PC-9 (cell line): Measurements from ENCODE around the gene F7. TPM values are rescaled to one million over a fixed set of nuclear protein-coding genes. Genes with fewer than 3 reads are reported as not detected.

Source experiments
- BruUV-seq: library from RNA; stranded (reverse); fragments of 400-500 nt; replicated peaks from 2 replicates; lab custom pipeline; 2021; lab: Mats Ljungman, UMichigan
- CTCF ChIA-PET: fragments of 300-600 bp; sonication (Branson Sonifier 250); formaldehyde crosslinking; loops from one replicate; lab custom pipeline; 2022; ENCODE audit warnings: antibody characterized with exemption; lab: Charles Lee
- POLR2A ChIA-PET: fragments of 300-600 bp; sonication (Branson Sonifier 250); formaldehyde crosslinking; loops from one replicate; lab custom pipeline; 2022; ENCODE audit warnings: antibody characterized with exemption; ENCODE audit not compliant: unreplicated experiment; lab: Charles Lee
- DNase-seq, 2 experiments: peaks; one replicate each; pipeline versions ENCODE4 v3.0.0 to v3.0.0-alpha.2; 2015 to 2022; ENCODE audit warnings: mixed read lengths in 1 of 2
- H2AFZ ChIP-seq: fragments of 200-600 bp; sonication (generic); 2 replicates; pipeline ENCODE4 v1.8.1; 2017; ENCODE audit warnings: antibody characterized with exemption
- H3F3A ChIP-seq: fragments of 200-600 bp; sonication (generic); 2 replicates; pipeline ENCODE4 v1.8.1; 2017; ENCODE audit warnings: antibody characterized with exemption, mild to moderate bottlenecking, low read depth; ENCODE audit not compliant: insufficient read depth
- H3K27ac ChIP-seq: fragments of 200-600 bp; sonication (generic); 2 replicates; pipeline ENCODE4 v1.6.1; 2016; ENCODE audit warnings: mixed run types
- H3K27me3 ChIP-seq: fragments of 200-600 bp; sonication (generic); 2 replicates; pipeline ENCODE4 v1.6.1; 2016; ENCODE audit warnings: low read depth, mixed run types; ENCODE audit not compliant: insufficient read depth
- H3K36me3 ChIP-seq: fragments of 200-600 bp; sonication (generic); 2 replicates; pipeline ENCODE4 v1.6.1; 2016; ENCODE audit warnings: low read depth, mixed run types
- H3K4me1 ChIP-seq: fragments of 200-600 bp; sonication (generic); replicated peaks from 2 replicates; pipeline ENCODE4 v1.6.1; 2016; ENCODE audit warnings: mixed run types; ENCODE audit not compliant: insufficient read depth
- H3K4me2 ChIP-seq: fragments of 200-600 bp; sonication (generic); 2 replicates; pipeline ENCODE4 v1.6.1; 2017; ENCODE audit warnings: mixed run types
- H3K4me3 ChIP-seq: fragments of 200-600 bp; sonication (generic); 2 replicates; pipeline ENCODE4 v1.6.1; 2016; ENCODE audit warnings: mixed run types
- H3K79me2 ChIP-seq: fragments of 200-600 bp; sonication (generic); 2 replicates; pipeline ENCODE4 v1.6.1; 2017; ENCODE audit warnings: low read depth, mixed run types
- H3K9me2 ChIP-seq: fragments of 200-600 bp; sonication (generic); 2 replicates; pipeline ENCODE4 v1.8.1; 2017; ENCODE audit warnings: mild to moderate bottlenecking; ENCODE audit not compliant: insufficient read depth
- H3K9me3 ChIP-seq: fragments of 200-600 bp; sonication (generic); 2 replicates; pipeline ENCODE4 v1.8.1; 2016; ENCODE audit warnings: low read depth; ENCODE audit not compliant: insufficient read depth
- H4K20me1 ChIP-seq: fragments of 200-600 bp; sonication (generic); 2 replicates; pipeline ENCODE4 v1.8.1; 2017; ENCODE audit not compliant: insufficient read depth
- EZH2 ChIP-seq: fragments of 200-600 bp; sonication (generic); IDR thresholded peaks from 2 replicates; pipeline ENCODE4 v1.8.0; 2017; ENCODE audit warnings: antibody characterized with exemption, low read depth
- intact Hi-C: fragments of 100-400 bp; cut with micrococcal nuclease; formaldehyde crosslinking; loops from one replicate; pipeline ENCODE4 v1.10.0; 2022; ENCODE audit not compliant: unreplicated experiment
- total RNA-seq: library from RNA; stranded (reverse); gene quantifications from 2 replicates; pipeline ENCODE4 v1.2.3, GENCODE V29; 2021
- TF ChIP-seq, protein P1 (sequence below): fragments of 200-600 bp; sonication (generic); conservative IDR thresholded peaks from 2 replicates; pipeline ENCODE4 v1.6.1; 2017; ENCODE audit warnings: mixed run types, antibody characterized with exemption, mild to moderate bottlenecking, moderate library complexity

The F7 gene
- total RNA-seq, 1 experiment from 2014 or later = not detected

- no peak overlapping the region for H3K4me2 ChIP-seq
- no peak overlapping the region for H3K27ac ChIP-seq
- no peaks in the 10 kb centered on the region for H4K20me1 ChIP-seq
- no peak overlapping the region for H3K4me3 ChIP-seq
- H3K36me3 ChIP-seq = no peaks in the 10 kb centered on the region
- no peak for TF ChIP-seq EZH2
- H3F3A ChIP-seq = no peaks in the 10 kb centered on the region
- BruUV-seq = no TSS peak
- no peaks in the 10 kb centered on the region for H3K9me2 ChIP-seq
- H2AFZ ChIP-seq = no peak overlapping the region
- ChIA-PET POLR2A (no interaction called here), CTCF (no interaction called here)
- DNase-seq = no peak
- intact Hi-C loops = no loop called here
- H3K27me3 ChIP-seq = peaks cover 69% of the 10 kb centered on the region
- H3K79me2 ChIP-seq = no peaks in the 10 kb centered on the region
- H3K4me1 ChIP-seq = no peaks in the 10 kb centered on the region
- H3K9me3 ChIP-seq = no peaks in the 10 kb centered on the region
Observed at GRCh38 chr13:113147206-113147605, 41.6 kb downstream of the F7 start.

GRCh38 chr13:113148407-113148806, 42.8 kb downstream of the F7 start:
- ChIA-PET POLR2A (no interaction called here), CTCF (no interaction called here)
- H3K79me2 ChIP-seq = no peaks in the 10 kb centered on the region
- TF ChIP-seq, protein P1, sequence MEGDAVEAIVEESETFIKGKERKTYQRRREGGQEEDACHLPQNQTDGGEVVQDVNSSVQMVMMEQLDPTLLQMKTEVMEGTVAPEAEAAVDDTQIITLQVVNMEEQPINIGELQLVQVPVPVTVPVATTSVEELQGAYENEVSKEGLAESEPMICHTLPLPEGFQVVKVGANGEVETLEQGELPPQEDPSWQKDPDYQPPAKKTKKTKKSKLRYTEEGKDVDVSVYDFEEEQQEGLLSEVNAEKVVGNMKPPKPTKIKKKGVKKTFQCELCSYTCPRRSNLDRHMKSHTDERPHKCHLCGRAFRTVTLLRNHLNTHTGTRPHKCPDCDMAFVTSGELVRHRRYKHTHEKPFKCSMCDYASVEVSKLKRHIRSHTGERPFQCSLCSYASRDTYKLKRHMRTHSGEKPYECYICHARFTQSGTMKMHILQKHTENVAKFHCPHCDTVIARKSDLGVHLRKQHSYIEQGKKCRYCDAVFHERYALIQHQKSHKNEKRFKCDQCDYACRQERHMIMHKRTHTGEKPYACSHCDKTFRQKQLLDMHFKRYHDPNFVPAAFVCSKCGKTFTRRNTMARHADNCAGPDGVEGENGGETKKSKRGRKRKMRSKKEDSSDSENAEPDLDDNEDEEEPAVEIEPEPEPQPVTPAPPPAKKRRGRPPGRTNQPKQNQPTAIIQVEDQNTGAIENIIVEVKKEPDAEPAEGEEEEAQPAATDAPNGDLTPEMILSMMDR = no peak
- TF ChIP-seq EZH2 = no peak
- H3K9me3 ChIP-seq = no peaks in the 10 kb centered on the region
- no peak overlapping the region for H2AFZ ChIP-seq
- BruUV-seq = no TSS peak
- 0 out of 2 replicates have a peak, but pooled peaks cover under 1% of the 10 kb centered on the region for H3F3A ChIP-seq
- peaks cover 3% of the 10 kb centered on the region; the same call in 1 of the 2 replicates for H3K4me1 ChIP-seq
- H3K9me2 ChIP-seq = no peaks in the 10 kb centered on the region
- no peaks in the 10 kb centered on the region for H3K36me3 ChIP-seq
- intact Hi-C loops = no loop called here
- DNase-seq = no peak
- H3K27ac ChIP-seq = no peak overlapping the region
- H3K4me3 ChIP-seq = no peak overlapping the region
- peaks cover 70% of the 10 kb centered on the region for H3K27me3 ChIP-seq
- no peaks in the 10 kb centered on the region for H4K20me1 ChIP-seq
- no peak overlapping the region for H3K4me2 ChIP-seq

DNA sequence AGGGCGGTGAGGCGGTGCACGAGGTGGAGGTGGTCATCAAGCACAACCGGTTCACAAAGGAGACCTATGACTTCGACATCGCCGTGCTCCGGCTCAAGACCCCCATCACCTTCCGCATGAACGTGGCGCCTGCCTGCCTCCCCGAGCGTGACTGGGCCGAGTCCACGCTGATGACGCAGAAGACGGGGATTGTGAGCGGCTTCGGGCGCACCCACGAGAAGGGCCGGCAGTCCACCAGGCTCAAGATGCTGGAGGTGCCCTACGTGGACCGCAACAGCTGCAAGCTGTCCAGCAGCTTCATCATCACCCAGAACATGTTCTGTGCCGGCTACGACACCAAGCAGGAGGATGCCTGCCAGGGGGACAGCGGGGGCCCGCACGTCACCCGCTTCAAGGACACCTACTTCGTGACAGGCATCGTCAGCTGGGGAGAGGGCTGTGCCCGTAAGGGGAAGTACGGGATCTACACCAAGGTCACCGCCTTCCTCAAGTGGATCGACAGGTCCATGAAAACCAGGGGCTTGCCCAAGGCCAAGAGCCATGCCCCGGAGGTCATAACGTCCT, 43.4 kb downstream of the F7 start:
- H3K27me3 ChIP-seq = peaks cover 64% of the 10 kb centered on the region
- intact Hi-C loops = no loop called here
- 0 out of 2 replicates have a peak, but pooled peaks cover 5% of the 10 kb centered on the region for H3F3A ChIP-seq
- no peak overlapping the region for H2AFZ ChIP-seq
- H4K20me1 ChIP-seq = no peaks in the 10 kb centered on the region
- no TSS peak for BruUV-seq
- TF ChIP-seq, protein P1 = no peak
- TF ChIP-seq EZH2 = no peak
- no peak for DNase-seq
- H3K79me2 ChIP-seq = no peaks in the 10 kb centered on the region
- no peaks in the 10 kb centered on the region for H3K9me2 ChIP-seq
- no peak overlapping the region for H3K4me3 ChIP-seq
- peaks cover 6% of the 10 kb centered on the region; the same call in 1 of the 2 replicates for H3K4me1 ChIP-seq
- ChIA-PET POLR2A (no interaction called here), CTCF (no interaction called here)
- H3K9me3 ChIP-seq = no peaks in the 10 kb centered on the region
- no peak overlapping the region for H3K27ac ChIP-seq
- H3K36me3 ChIP-seq = no peaks in the 10 kb centered on the region
- H3K4me2 ChIP-seq = no peak overlapping the region
